Neural cell (in vitro differentiated cells): ENCODE results near the gene FRMD4A.

Experiments used
- CTCF ChIP-seq: fragments of 450-650 bp; IDR thresholded peaks from 2 replicates; pipeline ENCODE4 v1.5.1; 2014; ENCODE audit warnings: antibody characterized with exemption, mild to moderate bottlenecking, moderate library complexity; ENCODE audit not compliant: poor library complexity, severe bottlenecking
- EZH2 ChIP-seq: fragments of 200-600, 300-800 bp; shearing (Covaris generic), sonication (generic); IDR thresholded peaks from 2 replicates; pipeline ENCODE4 v1.6.1; 2014; ENCODE audit warnings: antibody characterized with exemption, low read length, borderline replicate concordance, mild to moderate bottlenecking; ENCODE audit not compliant: insufficient read depth, poor library complexity, severe bottlenecking
- RAD21 ChIP-seq: fragments of 450-650 bp; conservative IDR thresholded peaks from 2 replicates; pipeline ENCODE4 v1.6.1; 2014; ENCODE audit warnings: antibody characterized with exemption, mild to moderate bottlenecking, moderate library complexity

GRCh38 chr10:13706175-13706574, 624.5 kb downstream of the FRMD4A start:
- TF ChIP-seq EZH2, result no peak
- no peak for TF ChIP-seq RAD21
- no peak for TF ChIP-seq CTCF
